Fibroblast of peridontal ligament (primary cell): ENCODE data around the gene KIF21A.
"Not testable (repeated sequence)": the region's sequence is repeated elsewhere in the genome, so short reads cannot be mapped to it uniquely, and the experiment has no call there.

Source experiments
- DNase-seq: peaks from one replicate; pipeline ENCODE4 v3.0.0-alpha.2; 2010; ENCODE audit errors: extremely low read depth

Gene KIF21A, protein sequence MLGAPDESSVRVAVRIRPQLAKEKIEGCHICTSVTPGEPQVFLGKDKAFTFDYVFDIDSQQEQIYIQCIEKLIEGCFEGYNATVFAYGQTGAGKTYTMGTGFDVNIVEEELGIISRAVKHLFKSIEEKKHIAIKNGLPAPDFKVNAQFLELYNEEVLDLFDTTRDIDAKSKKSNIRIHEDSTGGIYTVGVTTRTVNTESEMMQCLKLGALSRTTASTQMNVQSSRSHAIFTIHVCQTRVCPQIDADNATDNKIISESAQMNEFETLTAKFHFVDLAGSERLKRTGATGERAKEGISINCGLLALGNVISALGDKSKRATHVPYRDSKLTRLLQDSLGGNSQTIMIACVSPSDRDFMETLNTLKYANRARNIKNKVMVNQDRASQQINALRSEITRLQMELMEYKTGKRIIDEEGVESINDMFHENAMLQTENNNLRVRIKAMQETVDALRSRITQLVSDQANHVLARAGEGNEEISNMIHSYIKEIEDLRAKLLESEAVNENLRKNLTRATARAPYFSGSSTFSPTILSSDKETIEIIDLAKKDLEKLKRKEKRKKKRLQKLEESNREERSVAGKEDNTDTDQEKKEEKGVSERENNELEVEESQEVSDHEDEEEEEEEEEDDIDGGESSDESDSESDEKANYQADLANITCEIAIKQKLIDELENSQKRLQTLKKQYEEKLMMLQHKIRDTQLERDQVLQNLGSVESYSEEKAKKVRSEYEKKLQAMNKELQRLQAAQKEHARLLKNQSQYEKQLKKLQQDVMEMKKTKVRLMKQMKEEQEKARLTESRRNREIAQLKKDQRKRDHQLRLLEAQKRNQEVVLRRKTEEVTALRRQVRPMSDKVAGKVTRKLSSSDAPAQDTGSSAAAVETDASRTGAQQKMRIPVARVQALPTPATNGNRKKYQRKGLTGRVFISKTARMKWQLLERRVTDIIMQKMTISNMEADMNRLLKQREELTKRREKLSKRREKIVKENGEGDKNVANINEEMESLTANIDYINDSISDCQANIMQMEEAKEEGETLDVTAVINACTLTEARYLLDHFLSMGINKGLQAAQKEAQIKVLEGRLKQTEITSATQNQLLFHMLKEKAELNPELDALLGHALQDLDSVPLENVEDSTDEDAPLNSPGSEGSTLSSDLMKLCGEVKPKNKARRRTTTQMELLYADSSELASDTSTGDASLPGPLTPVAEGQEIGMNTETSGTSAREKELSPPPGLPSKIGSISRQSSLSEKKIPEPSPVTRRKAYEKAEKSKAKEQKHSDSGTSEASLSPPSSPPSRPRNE (N-terminal part only)

GRCh38 chr12:39443081-39443928 lies at the start of gene KIF21A:
KIF21A (minus strand) TSS chr12:39443120; CDS start chr12:39442970, 150 bp downstream.
- DNase-seq = peak; percentile 81

- peak; percentile 72 for DNase-seq
Measured at GRCh38 chr12:39490500-39491282, 47.8 kb upstream of the KIF21A start.

DNA sequence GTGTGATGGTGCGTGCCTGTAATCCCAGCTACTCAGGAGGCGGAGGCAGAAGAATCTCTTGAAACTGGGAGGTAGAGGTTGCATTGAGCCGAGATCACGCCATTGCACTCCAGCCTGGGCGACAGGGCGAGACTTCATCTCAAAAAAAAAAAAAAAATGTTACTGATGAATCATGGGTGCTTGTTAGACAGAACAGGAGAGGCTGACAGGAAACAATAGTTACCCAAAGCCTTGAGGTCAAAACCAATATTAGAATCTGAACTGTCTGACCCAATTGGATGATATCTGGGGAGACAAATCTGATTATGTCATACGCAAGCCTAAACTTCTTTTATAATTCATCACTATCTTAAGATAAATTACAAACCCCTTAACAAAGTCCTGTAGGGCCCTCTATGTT lies 40.7 kb upstream of the KIF21A start:
- DNase-seq = no peak

- DNase-seq = no peak
Measured at GRCh38 chr12:39483042-39483441, 40.1 kb upstream of the KIF21A start.

- DNase-seq = no peak
Measured at GRCh38 chr12:39476894-39477293, 34.0 kb upstream of the KIF21A start.

DNA sequence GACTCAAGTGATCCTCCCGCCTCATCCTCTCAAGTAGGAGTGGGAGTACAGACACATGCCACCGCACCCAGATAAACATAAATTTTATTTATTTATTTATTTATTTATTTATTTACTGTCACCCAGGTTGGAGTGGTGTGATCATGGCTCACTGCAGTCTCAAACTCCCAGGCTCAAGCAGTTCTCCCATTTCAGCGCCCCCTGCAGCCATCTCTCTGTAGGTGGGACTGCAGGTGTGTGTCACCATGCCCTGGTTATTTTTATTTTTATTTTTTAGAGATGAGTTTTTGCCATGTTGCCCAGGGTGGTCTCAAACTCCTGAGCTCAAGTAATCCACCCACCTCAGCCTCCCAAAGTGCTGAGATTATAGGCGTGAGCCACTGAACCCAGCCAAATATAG lies 33.2 kb upstream of the KIF21A start:
- DNase-seq = no peak

DNA sequence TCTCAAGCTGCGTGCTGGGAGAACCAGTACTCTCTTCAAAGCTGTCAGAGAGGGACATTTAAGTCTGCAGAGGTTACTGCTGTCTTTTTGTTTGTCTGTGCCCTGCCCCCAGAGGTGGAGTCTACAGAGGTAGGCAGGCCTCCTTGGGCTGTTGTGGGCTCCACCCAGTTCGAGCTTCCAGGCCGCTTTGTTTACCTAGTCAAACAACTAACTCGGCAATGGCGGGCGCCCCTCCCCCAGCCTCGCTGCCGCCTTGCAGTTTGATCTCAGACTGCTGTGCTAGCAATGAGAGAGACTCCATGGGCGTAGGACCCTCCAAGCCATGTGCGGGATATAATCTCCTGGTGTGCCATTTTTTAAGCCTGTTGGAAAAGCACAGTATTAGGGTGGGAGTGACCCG lies 32.2 kb upstream of the KIF21A start:
- not testable (repeated sequence) for DNase-seq

DNA sequence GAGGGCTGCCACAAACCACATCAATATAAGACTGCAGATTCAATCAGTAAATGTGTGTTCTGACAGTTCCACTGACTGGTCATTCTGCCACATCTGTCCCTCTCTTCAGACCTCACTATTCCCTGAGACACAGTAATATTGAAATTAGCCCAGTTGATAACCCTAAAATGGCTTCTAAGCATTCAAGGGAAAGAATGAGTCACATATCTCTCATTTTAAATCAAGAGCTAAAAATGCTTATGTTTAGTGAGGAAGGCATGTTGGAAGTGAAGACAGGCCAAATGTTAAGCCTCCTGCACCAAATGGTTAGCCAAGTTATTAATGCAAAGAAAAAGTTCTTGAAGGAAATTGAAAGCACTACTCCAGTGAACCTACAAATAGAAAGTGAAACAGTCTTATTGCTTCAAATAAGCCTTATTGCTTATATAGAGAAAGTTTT lies 24.5 kb upstream of the KIF21A start:
- DNase-seq = peak; percentile 63

DNA sequence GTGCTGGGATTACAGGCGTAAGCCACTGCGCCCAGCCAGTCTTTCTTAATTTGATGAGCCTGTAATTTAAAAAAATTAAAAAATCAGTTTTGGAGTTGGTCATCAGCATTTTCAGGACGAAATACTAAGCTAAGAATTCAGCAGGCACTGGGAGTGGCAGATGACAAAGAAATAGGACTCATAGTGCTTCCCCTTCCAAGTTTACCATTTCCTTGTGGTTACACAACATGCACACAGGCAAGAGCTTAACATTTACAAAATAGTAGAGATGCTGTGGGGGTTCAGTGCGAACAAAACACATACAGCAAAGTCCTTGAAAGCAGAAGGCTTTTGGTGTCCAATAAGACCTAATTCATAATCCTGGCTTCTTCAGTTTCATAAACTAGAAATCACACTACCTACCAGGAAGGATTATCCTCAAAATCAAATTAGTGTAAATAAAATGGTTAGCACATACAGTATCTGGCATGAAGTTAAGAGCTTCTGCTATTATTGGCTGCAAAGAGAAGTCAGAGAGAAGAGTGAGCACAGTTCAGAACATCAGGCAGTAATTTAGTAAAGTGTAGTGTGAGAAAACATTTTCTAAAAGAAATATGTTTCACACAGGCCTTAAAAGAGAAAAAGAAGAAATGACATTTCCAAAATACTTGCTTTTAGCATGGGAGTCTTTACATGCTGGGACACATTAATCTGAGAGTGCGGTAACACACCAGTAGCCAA lies 22.2 kb upstream of the KIF21A start:
- DNase-seq = peak; percentile 30

DNA sequence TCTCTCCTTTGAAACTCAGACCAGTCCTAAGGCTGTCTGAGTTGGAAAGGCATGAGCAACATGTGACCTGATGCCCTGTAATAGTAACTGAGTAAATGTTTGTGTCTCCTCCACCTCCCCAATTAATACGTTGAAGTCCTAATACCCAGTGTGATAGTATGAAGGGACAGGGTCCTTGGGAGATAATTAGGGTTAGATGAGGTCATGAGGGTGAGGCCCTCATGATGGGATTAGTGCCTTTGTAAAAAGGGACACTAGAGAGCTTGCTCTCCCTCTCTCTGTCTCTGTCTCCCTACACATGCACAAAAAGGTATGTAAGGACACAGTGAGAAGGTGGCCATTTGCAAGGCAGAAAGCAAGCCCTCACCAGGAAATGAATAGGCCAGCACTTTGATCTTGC lies 18.1 kb upstream of the KIF21A start:
- DNase-seq = no peak

- DNase-seq = no peak
Measured at GRCh38 chr12:39459027-39459434, 16.1 kb upstream of the KIF21A start.

- no peak for DNase-seq
Measured at GRCh38 chr12:39451977-39452376, 9.1 kb upstream of the KIF21A start.

GRCh38 chr12:39448038-39448437 lies 5.1 kb upstream of the KIF21A start:
- DNase-seq = no peak

- peak; percentile 24 for DNase-seq
Measured at GRCh38 chr12:39443929-39444209, 949 bp upstream of the KIF21A start.

- DNase-seq = no peak
Measured at GRCh38 chr12:39442831-39443080, 164 bp downstream of the KIF21A start.

DNA sequence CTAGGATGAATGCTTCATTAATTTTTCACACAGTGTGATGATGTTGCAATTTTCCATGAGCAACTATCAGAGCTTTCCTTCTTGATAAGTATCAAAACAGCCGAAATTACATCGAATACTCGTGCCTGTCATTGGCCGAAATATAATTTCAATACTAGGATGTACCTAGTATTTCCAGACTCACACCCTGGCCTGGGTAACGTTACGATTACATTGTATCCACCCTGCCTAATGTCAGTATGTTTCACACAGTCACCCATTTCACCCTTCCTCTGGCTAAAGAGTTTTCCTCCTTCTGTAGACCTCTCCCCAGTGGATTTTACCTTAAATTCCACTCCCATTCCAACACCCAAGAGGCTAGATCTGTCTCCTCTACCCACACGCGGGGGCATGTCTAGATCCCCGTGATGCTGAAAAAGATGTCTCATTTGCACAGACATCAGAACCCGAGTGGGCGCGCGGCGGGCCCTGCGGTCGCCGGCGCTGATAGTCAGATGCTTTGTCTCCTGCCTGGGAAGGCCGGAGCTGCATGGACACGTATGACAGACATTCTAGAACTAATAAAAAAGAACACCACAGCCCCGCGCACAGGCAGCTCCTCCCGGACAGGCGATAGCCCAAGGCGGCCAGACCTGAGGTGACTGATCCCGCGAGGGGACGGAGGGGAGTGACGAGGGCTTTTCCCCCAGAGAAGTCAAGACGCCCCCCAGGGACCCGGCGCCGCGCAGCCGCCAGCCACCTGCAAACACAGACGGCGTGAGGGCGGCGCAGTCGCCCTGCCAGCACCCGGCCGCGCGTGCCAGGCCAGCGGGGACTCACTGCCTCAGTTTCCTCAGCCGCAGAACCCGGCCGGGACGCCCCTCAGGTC lies 723 bp downstream of the KIF21A start:
- DNase-seq = peak; percentile 5

- no peak for DNase-seq
Measured at GRCh38 chr12:39441189-39441962, 1.5 kb downstream of the KIF21A start.

- DNase-seq = no peak
Measured at GRCh38 chr12:39440781-39441180, 2.1 kb downstream of the KIF21A start.
